K562 treated with DMSO at 1 percent for 4 hours (cell line): ENCODE measurements around the gene STAC. TPM values are rescaled to one million over a fixed set of nuclear protein-coding genes. Genes with fewer than 3 reads are reported as not detected.

Source experiments
- total RNA-seq: library from RNA; unstranded; fragments of 300-600 nt; gene quantifications from 2 replicates; pipeline ENCODE4 v1.2.3, GENCODE V29; 2022; ENCODE audit not compliant: insufficient read depth

STAC gene, protein sequence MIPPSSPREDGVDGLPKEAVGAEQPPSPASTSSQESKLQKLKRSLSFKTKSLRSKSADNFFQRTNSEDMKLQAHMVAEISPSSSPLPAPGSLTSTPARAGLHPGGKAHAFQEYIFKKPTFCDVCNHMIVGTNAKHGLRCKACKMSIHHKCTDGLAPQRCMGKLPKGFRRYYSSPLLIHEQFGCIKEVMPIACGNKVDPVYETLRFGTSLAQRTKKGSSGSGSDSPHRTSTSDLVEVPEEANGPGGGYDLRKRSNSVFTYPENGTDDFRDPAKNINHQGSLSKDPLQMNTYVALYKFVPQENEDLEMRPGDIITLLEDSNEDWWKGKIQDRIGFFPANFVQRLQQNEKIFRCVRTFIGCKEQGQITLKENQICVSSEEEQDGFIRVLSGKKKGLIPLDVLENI
- not detected in 2 replicates for total RNA-seq

GRCh38 chr3:36380221-36381031 lies at the start of gene STAC:
Gene STAC (plus strand): TSS chr3:36380504. CDS start chr3:36380644, 140 bp downstream.

